Panc1 (cell line): Measurements from ENCODE around the gene SETDB2.

Experiments used
- POLR2AphosphoS5 ChIP-seq: IDR thresholded peaks from 2 replicates; pipeline ENCODE4 v1.6.1; 2012; ENCODE audit warnings: mild to moderate bottlenecking, low read depth, low read length, moderate library complexity
- TF ChIP-seq, protein P1 (sequence below): fragments of 450-650 bp; IDR thresholded peaks from 2 replicates; pipeline ENCODE4 v1.5.1; 2017; ENCODE audit warnings: mild to moderate bottlenecking
- TF ChIP-seq, protein P2 (sequence below), 2 experiments: IDR thresholded peaks; 2 replicates each; pipeline ENCODE4 v1.6.1; 2011 to 2012; ENCODE audit warnings: low read depth in 2 of 2, control low read depth in 1 of 2, low read length in 1 of 2, mild to moderate bottlenecking in 1 of 2, moderate library complexity in 1 of 2; ENCODE audit not compliant: insufficient read depth in 1 of 2

GRCh38 chr13:49527123-49527522 is 83.0 kb downstream of the SETDB2 start:
- TF ChIP-seq, protein P1, sequence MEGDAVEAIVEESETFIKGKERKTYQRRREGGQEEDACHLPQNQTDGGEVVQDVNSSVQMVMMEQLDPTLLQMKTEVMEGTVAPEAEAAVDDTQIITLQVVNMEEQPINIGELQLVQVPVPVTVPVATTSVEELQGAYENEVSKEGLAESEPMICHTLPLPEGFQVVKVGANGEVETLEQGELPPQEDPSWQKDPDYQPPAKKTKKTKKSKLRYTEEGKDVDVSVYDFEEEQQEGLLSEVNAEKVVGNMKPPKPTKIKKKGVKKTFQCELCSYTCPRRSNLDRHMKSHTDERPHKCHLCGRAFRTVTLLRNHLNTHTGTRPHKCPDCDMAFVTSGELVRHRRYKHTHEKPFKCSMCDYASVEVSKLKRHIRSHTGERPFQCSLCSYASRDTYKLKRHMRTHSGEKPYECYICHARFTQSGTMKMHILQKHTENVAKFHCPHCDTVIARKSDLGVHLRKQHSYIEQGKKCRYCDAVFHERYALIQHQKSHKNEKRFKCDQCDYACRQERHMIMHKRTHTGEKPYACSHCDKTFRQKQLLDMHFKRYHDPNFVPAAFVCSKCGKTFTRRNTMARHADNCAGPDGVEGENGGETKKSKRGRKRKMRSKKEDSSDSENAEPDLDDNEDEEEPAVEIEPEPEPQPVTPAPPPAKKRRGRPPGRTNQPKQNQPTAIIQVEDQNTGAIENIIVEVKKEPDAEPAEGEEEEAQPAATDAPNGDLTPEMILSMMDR: no peak
- TF ChIP-seq POLR2AphosphoS5: no peak
- TF ChIP-seq, protein P2, sequence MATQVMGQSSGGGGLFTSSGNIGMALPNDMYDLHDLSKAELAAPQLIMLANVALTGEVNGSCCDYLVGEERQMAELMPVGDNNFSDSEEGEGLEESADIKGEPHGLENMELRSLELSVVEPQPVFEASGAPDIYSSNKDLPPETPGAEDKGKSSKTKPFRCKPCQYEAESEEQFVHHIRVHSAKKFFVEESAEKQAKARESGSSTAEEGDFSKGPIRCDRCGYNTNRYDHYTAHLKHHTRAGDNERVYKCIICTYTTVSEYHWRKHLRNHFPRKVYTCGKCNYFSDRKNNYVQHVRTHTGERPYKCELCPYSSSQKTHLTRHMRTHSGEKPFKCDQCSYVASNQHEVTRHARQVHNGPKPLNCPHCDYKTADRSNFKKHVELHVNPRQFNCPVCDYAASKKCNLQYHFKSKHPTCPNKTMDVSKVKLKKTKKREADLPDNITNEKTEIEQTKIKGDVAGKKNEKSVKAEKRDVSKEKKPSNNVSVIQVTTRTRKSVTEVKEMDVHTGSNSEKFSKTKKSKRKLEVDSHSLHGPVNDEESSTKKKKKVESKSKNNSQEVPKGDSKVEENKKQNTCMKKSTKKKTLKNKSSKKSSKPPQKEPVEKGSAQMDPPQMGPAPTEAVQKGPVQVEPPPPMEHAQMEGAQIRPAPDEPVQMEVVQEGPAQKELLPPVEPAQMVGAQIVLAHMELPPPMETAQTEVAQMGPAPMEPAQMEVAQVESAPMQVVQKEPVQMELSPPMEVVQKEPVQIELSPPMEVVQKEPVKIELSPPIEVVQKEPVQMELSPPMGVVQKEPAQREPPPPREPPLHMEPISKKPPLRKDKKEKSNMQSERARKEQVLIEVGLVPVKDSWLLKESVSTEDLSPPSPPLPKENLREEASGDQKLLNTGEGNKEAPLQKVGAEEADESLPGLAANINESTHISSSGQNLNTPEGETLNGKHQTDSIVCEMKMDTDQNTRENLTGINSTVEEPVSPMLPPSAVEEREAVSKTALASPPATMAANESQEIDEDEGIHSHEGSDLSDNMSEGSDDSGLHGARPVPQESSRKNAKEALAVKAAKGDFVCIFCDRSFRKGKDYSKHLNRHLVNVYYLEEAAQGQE (IDR thresholded peaks at IDR 0.05; ENCODE audit: insufficient read depth in 1 of 2, low read depth in 2 of 2, low read length in 1 of 2): no peak
